Measurements from ENCODE around the gene RABGAP1L.

DNA sequence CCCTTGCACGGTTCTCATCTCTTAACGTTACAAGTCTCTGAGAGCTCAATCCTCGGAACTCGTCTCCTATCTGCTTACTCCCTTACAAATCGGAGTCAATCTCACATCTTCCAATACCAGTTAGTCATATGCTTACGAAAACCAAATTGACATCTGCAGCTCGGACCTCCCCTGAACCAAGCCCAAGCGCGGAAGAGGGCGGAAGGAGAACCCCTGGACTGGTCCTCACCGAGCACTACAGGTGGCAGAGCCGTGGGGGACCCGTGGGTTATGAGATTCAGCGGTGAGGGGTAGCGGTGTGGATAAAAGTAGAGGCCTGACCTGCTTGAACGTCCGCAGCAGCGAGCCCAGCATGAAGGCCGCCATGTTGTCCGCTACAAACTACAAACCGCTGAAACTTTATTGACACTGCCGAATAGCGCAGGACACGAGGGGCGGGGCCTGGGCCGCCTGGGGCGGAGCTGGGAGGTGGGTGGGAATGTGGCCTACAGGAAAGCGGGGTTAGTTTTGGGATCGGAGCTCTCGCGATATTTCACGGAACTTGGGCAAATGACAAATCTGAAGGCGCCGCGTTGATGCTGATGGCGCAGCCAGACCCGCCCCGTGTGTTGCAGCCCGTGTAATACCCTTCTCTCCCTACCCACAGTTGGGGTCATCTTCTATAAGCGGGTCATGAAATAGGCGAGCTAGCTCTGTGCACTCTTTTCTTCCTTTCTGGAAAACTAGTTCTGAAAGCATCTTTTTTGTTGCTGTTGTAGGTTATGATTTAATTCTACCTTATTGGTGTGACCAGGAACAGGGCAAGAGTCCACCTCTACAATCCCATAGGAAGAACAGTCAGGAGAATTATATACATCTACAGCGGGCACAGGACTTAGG is 864.0 kb downstream of the RABGAP1L start, which contains the start of gene MRPS14:
- TF ChIP-seq, protein P1, sequence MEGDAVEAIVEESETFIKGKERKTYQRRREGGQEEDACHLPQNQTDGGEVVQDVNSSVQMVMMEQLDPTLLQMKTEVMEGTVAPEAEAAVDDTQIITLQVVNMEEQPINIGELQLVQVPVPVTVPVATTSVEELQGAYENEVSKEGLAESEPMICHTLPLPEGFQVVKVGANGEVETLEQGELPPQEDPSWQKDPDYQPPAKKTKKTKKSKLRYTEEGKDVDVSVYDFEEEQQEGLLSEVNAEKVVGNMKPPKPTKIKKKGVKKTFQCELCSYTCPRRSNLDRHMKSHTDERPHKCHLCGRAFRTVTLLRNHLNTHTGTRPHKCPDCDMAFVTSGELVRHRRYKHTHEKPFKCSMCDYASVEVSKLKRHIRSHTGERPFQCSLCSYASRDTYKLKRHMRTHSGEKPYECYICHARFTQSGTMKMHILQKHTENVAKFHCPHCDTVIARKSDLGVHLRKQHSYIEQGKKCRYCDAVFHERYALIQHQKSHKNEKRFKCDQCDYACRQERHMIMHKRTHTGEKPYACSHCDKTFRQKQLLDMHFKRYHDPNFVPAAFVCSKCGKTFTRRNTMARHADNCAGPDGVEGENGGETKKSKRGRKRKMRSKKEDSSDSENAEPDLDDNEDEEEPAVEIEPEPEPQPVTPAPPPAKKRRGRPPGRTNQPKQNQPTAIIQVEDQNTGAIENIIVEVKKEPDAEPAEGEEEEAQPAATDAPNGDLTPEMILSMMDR (IDR thresholded peaks at IDR 0.05) = peak in 1 of 6 experiments; percentile 2
- TF ChIP-seq POLR2A (IDR thresholded peaks at IDR 0.05) = peak; percentile 1 to 85

Measured in thyroid gland (tissue), 4 donors.